Thoracic aorta (tissue), 2 donors: ENCODE results near the gene HMGN4. TPM values are rescaled to one million over a fixed set of nuclear protein-coding genes. Genes with fewer than 3 reads are reported as not detected.

ENCODE experiments used
- ATAC-seq: fragments of 150-250 bp; one replicate; pipeline ENCODE4 v1.8.0; 2017; ENCODE audit warnings: low read depth; ENCODE audit not compliant: insufficient number of reproducible peaks, low FRiP score
- DNase-seq: peaks from one replicate; pipeline ENCODE4 v3.0.0-alpha.2; 2020; ENCODE audit warnings: low spot score
- H3K27ac ChIP-seq, 2 donors: fragments of 200-600 bp; sonication (generic); 1 replicate in 1 of 2; 2 replicates in 1 of 2; pipeline ENCODE4 v1.5.1; 2016; ENCODE audit warnings: mild to moderate bottlenecking in 2 of 2, moderate library complexity in 2 of 2
- H3K27me3 ChIP-seq: fragments of 200-600 bp; sonication (generic); replicated peaks from 2 replicates; pipeline ENCODE4 v1.6.0; 2016; ENCODE audit warnings: mild to moderate bottlenecking; ENCODE audit not compliant: insufficient read depth
- H3K36me3 ChIP-seq: fragments of 200-600 bp; sonication (generic); one replicate; pipeline ENCODE4 v1.5.1; 2016
- H3K4me1 ChIP-seq, 2 donors: fragments of 200-600 bp; sonication (generic); 1 replicate in 1 of 2; 2 replicates in 1 of 2; pipeline versions ENCODE4 v1.5.1 to v1.6.0; 2016; ENCODE audit warnings: low read depth in 2 of 2, mild to moderate bottlenecking in 1 of 2; ENCODE audit not compliant: control insufficient read depth in 1 of 2
- H3K4me3 ChIP-seq: fragments of 200-600 bp; sonication (generic); 2 replicates; pipeline ENCODE4 v1.5.1; 2016; ENCODE audit warnings: mild to moderate bottlenecking
- H3K9me3 ChIP-seq: fragments of 200-600 bp; sonication (generic); 2 replicates; pipeline ENCODE4 v1.5.1; 2016
- total RNA-seq, 2 donors: library from RNA; depleted of rRNA; stranded (reverse); fragments of >200 nt; gene quantifications; one replicate each; pipeline versions ENCODE4 v1.1.0 to v1.2.3, GENCODE V29; 2016
- TF ChIP-seq, protein P1 (sequence below): fragments of 200-600 bp; sonication (generic); IDR thresholded peaks from one replicate; pipeline ENCODE4 v1.5.1; 2019; ENCODE audit warnings: antibody characterized with exemption

HMGN4 gene
- total RNA-seq, 2 donors from 2014 or later = 41.3 to 45.9 TPM

DNA sequence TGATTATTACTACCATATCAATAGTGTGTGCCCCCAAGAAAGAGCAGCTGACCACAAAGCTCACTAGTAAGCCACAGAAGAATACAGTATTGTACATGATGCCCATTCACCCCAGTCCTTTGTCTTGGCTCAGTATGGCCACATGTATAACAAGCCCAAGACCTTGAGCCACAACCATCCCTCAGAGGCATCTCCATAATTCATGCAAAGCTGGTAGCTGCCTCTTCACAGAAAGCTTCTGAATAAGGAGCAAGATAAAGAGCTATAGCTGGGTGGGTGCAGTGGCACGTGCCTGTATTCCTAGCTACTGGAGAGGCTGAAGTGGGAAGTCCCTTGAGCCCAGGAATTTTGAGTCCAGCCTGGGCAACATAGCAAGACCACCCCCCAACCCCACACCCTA is 42.9 kb upstream of the HMGN4 start:
- H3K27me3 ChIP-seq = no peaks in the 10 kb centered on the region
- no peaks in the 10 kb centered on the region for H3K4me1 ChIP-seq
- TF ChIP-seq, protein P1, sequence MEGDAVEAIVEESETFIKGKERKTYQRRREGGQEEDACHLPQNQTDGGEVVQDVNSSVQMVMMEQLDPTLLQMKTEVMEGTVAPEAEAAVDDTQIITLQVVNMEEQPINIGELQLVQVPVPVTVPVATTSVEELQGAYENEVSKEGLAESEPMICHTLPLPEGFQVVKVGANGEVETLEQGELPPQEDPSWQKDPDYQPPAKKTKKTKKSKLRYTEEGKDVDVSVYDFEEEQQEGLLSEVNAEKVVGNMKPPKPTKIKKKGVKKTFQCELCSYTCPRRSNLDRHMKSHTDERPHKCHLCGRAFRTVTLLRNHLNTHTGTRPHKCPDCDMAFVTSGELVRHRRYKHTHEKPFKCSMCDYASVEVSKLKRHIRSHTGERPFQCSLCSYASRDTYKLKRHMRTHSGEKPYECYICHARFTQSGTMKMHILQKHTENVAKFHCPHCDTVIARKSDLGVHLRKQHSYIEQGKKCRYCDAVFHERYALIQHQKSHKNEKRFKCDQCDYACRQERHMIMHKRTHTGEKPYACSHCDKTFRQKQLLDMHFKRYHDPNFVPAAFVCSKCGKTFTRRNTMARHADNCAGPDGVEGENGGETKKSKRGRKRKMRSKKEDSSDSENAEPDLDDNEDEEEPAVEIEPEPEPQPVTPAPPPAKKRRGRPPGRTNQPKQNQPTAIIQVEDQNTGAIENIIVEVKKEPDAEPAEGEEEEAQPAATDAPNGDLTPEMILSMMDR = no peak
- no peaks in the 10 kb centered on the region for H3K36me3 ChIP-seq
- H3K9me3 ChIP-seq = no peaks in the 10 kb centered on the region
- DNase-seq (no peak), ATAC-seq (no peak)
- H3K27ac ChIP-seq = no peak overlapping the region
- H3K4me3 ChIP-seq = no peak overlapping the region

DNA sequence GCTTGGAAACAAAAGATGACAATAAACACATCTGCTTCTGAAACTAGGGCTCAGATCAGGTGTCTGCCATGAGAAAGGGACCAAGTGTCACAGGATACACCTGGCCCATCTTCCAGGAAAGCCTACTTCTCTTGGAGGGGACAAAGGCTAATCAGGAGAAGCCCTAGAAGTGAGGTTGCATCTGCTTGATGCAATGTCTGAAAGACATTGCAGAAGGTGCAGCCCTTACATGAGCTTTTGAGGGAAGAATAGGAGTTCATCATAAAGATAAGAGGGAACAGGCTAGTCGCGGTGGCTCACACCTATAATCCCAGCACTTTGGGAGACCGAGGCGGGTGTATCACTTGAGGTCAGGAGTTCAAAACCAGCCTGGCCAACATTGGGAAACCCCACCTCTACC is 40.6 kb upstream of the HMGN4 start:
- TF ChIP-seq, protein P1 = no peak
- Histone ChIP-seq H3K4me3 (no peak overlapping the region), H3K27ac (no peak overlapping the region), H3K4me1 (peaks cover 0 to 8% of the 10 kb centered on the region in 2 donors), H3K36me3 (no peaks in the 10 kb centered on the region), H3K9me3 (no peaks in the 10 kb centered on the region), H3K27me3 (no peaks in the 10 kb centered on the region)
- DNase-seq (no peak), ATAC-seq (no peak)

DNA sequence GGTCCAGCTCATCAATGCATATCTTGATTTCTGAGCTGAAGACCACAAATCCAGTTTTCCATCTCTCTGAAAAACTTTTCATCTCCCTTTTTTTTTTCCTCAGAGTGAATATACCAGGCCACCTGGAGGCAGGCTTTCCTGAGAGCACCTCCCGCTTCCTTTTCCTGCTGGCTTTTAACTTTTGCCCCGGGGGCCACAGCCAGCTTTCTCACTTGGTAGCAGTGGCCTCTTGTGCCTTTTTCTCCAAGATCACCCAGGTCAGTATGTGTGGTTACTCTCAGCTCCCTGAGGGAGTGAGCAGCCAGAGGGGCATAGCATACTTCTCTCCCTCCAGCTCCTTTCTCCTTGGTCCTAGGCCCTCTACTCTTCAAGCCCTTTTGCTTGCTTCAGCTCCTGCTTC is 38.1 kb upstream of the HMGN4 start, which contains the start of gene BTN1A1:
TSS of gene BTN1A1 (plus strand) at position 202 of the 400 bp plus-strand sequence. CDS start 984 bp downstream, outside the sequence.
- no peaks in the 10 kb centered on the region for H3K9me3 ChIP-seq
- H3K4me3 ChIP-seq = peak within 1 kb of the TSS; percentile 71
- H3K27ac ChIP-seq = no peak within 1 kb of the TSS
- peaks cover 0 to 8% of the 10 kb centered on the region in 2 donors for H3K4me1 ChIP-seq
- DNase-seq (no peak), ATAC-seq (no peak)
- H3K27me3 ChIP-seq = no peaks in the 10 kb centered on the region
- TF ChIP-seq, protein P1 = no peak
- no peaks in the 10 kb centered on the region for H3K36me3 ChIP-seq

DNA sequence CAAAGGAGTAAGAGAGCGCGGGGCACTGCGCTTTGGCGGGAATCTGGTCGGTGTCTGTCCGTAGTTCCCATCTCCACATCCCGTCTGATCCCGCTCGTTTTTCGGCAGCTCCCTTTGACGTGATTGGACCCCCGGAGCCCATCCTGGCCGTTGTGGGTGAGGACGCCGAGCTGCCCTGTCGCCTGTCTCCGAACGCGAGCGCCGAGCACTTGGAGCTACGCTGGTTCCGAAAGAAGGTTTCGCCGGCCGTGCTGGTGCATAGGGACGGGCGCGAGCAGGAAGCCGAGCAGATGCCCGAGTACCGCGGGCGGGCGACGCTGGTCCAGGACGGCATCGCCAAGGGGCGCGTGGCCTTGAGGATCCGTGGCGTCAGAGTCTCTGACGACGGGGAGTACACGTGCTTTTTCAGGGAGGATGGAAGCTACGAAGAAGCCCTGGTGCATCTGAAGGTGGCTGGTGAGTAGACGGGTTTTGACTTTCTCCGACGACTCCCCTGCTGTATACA is 36.6 kb upstream of the HMGN4 start:
- DNase-seq = peak; percentile 3
- H3K9me3 ChIP-seq = no peaks in the 10 kb centered on the region
- no peaks in the 10 kb centered on the region for H3K36me3 ChIP-seq
- H3K4me1 ChIP-seq = peaks cover 0 to 8% of the 10 kb centered on the region in 2 donors
- TF ChIP-seq, protein P1 = no peak
- no peak overlapping the region for H3K27ac ChIP-seq
- ATAC-seq = no peak
- peak overlapping the region; percentile 71 for H3K4me3 ChIP-seq
- H3K27me3 ChIP-seq = no peaks in the 10 kb centered on the region

DNA sequence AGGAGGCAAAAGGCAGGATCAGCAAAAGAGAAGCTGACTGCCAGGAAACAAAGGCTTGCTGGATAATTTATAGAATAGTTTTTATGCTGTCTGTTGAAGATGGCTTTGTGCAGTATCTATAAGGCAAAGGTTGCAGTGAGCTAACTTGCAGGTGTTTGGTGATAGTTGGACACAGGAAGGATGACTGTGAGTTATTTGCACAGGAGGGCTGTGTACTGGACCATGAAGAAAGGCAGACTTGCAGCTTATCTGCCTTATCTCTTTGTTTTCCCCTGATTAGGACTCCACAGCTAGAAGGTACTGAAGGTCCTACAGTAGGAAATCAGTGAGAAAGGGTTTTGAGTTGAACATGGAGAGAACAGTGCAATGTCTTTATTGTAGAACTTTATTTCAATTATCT is 36.0 kb upstream of the HMGN4 start:
- Histone ChIP-seq H3K4me3 (peak overlapping the region; percentile 71), H3K4me1 (peaks cover 0 to 8% of the 10 kb centered on the region in 2 donors), H3K9me3 (no peaks in the 10 kb centered on the region), H3K36me3 (no peaks in the 10 kb centered on the region), H3K27me3 (no peaks in the 10 kb centered on the region), H3K27ac (no peak overlapping the region)
- ATAC-seq (no peak), DNase-seq (no peak)
- TF ChIP-seq, protein P1 = no peak
